ENCODE results near the gene RAET1L.

DNA sequence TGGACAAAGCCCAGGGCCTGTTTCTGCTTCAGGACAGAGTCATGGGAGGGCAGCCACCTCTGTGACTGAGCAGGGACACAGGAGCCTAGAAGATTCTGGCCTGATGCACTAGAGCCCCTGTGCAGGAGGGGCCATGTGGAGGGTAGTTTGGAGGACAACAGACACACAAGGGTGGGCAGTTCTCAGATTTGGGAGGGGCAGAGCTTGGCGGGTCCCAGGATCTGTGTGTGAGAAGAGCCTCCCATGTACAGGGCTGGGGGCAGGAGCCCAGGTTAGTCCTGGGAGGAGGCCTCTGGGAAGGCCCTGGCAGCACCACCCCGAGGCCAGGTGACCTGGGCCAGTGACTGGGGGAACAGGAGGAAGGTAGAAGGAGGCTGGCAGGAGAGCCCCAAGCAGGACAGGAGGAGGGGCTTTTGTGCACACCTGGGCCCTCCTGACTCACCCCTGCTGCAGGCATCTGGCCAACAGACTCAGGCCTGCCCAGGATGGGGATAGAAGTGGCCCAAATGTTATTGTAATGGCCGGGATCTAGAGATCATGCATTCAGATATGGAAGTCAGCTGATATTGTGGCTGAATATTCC is 45.0 kb upstream of the RAET1L start:
- TF ChIP-seq, protein P1, sequence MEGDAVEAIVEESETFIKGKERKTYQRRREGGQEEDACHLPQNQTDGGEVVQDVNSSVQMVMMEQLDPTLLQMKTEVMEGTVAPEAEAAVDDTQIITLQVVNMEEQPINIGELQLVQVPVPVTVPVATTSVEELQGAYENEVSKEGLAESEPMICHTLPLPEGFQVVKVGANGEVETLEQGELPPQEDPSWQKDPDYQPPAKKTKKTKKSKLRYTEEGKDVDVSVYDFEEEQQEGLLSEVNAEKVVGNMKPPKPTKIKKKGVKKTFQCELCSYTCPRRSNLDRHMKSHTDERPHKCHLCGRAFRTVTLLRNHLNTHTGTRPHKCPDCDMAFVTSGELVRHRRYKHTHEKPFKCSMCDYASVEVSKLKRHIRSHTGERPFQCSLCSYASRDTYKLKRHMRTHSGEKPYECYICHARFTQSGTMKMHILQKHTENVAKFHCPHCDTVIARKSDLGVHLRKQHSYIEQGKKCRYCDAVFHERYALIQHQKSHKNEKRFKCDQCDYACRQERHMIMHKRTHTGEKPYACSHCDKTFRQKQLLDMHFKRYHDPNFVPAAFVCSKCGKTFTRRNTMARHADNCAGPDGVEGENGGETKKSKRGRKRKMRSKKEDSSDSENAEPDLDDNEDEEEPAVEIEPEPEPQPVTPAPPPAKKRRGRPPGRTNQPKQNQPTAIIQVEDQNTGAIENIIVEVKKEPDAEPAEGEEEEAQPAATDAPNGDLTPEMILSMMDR (IDR thresholded peaks at IDR 0.05): no peak
- TF ChIP-seq POLR2A (IDR thresholded peaks at IDR 0.05): no peak

Measured in testis (tissue), 2 donors.